Measurements from ENCODE around the gene TCF19.
A peak's percentile ranks its signal among the peaks of the same experiment; 100 is the strongest.
"Not testable (repeated sequence)": the region's sequence is repeated elsewhere in the genome, so short reads cannot be mapped to it uniquely, and the experiment has no call there.

Gene TCF19

DNA sequence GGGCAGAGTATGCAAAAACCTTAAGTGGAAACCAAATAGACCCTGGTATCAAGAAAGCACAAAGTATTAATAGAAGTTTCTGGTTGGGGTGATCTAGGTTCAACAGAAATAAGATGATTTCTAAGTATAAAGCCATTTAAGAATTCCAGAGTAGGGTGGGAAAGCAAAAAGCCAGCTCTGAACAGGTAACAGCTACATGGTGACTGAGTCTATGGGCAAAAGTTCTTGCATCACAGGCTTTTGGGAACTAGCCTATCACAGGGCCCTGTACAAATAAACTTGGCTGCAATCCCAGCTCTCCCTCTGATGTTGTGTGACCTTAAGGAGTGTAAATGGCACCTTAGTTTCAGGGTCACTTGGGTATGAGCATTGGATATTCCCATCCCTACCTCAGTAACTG, 5.5 kb downstream of the TCF19 start:
- no peak for DNase-seq

DNA sequence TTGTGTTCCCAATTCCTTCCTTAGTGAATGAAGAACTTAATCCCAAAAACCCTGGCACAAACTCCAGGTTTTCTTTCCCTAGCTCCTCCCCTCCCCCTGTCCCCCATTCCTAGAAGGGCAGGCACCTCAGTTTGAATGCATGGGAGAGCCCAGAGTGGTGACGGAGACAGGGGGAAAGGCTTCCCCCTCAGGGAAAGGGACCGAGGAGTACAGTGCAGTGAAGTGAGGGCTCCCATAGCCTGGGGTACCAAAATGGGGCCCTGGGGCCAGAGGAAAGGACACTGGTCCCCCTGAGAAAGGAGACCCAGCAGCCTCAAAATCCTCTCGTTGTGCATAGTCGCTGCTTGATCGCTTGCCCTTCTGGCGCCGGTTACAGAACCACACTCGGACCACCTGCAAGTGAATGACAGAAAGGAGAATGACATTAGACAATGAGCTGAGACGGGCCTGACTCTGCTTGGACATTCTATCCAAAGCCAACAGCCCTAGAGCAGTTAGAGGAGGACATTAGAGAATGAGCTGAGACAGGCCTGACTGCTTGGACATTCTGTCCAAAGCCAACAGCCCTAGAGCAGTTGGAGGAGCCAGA, 6.2 kb downstream of the TCF19 start:
- DNase-seq, result not testable (repeated sequence)

DNA sequence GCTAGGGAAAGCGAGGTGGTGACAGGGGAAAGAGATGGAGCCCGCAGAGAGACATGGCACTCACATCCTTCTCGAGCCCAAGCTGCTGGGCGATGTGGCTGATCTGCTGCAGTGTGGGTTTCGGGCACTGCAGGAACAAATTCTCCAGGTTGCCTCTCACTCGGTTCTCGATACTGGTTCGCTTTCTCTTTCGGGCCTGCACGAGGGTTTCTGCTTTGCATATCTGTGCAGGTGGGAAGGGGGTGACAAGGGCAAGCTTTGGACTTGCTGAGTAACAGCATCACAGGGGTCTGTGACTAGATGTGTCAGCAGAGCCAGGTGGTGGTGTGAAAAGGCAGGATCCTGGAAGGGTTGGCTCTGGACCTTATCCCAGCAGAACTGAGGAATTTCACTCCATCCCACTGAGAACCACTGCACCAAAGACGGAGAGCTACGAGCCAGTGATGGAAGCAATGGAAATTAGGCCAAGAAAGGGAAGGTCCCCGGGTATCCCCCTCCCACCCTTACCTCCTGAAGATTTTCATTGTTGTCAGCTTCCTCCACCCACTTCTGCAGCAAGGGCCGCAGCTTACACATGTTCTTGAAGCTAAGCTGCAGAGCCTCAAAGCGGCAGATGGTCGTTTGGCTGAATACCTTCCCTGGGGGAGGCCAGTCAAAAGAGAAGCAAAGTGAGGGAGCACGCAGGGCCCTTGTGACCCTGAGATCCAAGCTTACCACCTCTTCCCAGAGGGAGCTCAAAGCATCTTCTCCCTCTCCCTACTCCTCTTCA, 6.9 kb downstream of the TCF19 start:
- DNase-seq, result not testable (repeated sequence)

DNA sequence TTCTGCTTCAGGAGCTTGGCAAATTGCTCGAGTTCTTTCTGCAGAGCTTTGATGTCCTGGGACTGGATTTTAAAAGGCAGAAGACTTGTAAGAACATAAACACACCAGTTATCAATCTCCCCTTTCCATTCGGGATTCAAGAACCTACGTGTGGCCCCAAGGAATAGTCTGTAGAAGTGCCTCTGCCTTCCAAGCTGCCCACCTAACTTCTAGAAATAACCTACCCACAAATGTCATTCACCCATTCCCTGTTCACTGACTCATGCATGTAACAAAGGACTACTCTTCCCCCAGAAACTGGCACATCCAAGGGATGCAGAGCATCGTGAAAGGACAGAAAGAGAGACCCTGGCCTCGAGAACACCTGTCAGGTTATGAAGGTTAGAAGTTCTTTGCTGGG, 7.6 kb downstream of the TCF19 start:
- no peak for DNase-seq

DNA sequence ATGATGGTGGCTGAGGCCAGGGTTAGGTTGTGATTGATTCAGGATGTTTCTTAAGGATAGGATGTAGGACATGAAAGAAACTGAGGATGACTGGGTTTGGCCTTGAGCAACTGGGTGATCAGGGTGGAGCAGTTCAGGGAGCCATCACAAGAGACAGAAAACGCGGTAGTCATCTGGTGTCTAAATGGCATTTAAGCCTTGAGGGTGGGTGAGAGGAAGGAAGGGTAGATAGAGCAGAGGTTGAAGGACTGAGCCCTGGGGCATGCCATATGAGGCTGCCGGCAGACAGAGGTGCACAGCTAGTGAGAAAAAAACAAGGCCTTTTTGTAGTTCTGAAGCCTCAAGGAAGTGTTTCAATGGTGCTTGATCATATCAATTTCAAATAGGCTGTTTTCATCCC, 10.2 kb downstream of the TCF19 start:
- DNase-seq, result no peak

DNA sequence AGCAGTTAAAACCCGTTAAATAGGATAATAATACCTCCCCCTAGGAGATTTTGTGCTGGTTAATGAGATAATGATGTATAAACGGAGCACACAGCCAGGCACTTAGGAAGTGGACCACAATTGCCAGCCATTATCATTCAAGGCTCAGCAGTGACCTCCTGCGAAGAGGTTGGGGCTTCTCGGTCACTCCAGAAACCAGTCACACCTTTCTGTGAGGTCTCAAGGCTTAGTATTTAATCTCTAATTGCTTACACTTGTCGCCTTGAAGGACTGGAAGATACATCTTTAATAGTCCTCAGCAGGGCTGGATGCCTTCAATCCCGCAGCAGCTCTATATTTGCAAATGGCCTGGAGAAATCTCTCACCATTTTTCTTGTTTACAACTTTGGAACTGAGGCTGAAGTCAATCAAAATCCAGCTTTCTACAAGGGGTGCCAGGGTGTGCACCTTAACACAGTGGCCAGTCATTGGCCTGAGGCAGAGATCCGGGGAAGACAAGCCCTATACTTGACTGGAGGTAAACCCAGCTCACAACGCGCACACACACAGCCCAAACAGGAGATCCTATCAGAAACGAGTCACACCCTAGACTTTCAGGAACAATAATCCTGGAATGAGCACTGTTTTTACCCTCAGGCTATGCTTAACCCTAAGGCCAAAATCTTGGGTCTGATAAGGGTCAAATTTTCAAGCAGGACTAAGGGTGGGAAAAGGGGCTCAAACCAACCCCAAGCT, 10.9 kb downstream of the TCF19 start:
- no peak for DNase-seq

DNA sequence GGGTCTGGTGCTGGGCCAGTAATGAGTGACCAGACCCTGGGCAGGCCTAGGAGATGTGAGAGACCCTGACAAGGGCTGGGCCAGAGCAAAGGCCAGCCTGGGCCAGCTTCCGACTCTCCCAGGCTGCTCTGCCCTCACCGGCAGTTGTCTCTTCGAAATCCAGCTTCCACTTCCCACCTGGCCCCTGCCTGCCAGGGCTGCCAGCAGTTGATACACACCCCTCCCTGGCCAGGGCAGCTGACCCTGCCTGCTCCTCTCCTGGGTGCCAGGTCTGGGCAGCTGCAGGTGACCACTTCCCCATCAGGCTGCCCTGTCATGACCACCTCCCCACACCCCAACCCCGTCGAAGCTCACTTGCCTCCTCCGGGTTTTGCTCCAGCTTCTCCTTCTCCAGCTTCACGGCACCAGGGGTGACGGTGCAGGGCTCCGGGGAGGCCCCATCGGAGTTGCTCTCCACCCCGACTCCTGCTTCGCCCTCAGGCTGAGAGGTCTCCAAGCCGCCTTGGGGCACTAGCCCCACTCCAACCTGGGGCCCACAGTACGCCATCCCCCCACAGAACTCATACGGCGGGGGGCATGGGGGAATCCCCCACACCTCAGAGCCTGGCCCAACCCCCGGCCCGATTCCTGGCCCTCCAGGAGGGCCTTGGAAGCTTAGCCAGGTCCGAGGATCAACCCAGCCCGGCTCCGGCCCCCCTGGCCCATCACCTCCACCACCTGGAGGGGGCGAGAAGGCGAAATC, 11.6 kb downstream of the TCF19 start:
- not testable (repeated sequence) for DNase-seq

DNA sequence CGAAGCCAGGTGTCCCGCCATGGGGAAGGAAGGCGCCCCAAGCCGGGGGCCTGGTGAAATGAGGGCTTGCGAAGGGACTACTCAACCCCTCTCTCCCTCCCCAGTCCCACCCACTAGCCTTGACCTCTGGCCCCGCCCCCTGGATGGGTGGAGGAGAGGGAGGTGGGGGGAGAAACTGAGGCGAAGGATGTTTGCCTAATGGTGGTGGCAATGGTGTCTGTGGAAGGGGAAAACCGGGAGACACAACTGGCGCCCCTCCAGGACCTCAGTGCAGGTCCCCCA, 12.2 kb downstream of the TCF19 start, which contains the start of gene POU5F1:
POU5F1 (minus strand) TSS at position 83 of the 282 bp plus-strand sequence; CDS start at position 21, 62 bp downstream.
- no peak for DNase-seq

DNA sequence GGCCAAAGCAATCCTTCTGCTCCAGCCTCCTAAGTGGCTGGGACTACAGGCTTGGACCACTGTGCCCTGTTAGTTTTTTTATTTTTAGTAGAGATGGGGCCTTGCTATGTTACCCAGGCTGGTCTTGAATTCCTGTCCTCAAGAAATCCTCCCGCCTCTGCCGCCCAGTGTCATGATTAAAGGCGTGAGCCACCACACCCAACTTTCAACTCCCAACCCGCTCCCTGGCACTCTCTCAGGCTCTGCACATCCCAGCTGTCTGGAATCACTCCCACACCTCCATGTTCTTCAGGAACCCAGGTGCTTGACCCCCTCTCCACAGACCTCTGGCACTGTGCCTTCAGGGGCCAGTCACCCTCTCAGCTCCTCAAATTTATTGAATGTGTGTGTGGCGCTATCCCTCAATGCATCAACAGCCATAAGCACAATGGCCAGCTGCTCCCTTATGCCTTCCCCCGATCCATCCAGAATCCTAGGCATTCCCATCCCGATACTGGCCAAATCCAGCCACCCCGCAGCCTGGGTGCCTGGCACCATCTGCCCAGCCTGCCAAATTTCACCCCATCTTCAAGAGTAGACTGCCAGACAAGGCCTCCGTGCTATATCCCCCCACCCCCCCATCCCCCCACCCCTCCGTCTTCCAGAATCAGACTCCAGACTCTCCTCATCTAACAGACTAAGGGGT, 12.7 kb downstream of the TCF19 start:
- no peak for DNase-seq

DNA sequence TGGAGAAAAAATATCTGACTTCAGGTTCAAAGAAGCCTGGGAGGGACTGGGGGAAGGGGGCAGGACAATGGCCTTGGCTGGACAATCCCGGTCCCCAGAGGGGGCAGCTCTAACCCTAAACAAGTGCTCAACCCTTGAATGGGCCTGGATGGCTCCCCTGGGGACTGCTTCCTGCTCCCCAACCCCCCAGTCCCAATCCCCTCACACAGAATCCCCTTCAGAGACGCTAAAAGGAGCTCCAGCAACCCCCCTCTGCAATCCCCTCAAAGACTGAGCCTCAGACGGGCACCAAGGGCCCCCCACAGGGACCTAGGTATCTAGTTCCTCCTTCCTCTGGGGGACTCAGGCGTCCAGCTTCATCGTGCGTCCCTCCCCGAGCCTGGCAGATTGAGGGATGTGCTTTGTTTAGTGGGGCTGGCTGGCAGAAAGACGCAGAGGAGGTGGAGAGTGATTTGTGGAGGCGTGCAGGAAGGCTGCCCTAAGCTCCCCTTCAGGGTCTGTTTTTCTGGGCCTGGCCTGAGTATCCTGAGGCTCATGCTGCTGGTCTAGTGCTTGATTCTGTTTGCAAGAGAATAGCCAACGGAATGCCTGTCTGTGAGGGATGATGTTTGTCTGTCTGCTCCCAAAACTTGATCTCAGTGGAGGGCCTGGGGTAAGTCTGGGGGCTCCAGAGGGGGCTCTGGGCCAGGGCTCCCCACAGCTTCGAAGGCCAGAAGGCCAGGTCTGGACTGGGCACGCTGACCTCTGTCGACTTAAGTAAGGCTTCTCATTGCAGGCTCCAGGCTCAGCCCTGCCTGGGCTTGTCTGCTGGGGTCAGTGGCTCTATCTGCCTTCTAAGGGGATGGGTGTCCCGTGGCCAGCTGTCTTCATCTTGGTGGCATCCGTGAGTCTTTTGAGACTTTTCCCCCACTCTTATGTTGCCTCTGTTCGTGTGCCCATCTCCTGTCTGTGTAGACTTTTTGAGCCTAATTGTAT, 13.8 kb downstream of the TCF19 start:
- no peak for DNase-seq

DNA sequence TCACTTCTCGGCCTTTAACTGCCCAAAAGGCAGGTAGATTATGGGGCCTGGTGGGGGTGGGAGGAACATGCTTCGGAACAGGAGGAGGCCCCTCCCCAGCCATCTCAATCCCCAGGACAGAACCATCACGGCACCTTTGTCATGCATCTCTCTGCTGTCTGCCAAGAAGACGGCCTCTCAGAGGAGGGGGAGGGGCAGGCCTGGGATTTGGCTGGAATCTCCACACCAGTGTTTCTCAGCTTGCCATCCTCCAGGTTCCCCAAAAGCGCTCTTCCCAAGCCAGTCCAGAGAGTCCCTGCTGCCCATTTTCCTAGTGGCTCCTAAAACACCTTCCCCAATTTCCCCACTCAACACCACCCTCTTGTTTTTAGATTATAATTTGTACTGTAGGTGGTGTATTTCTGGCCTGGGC, 14.6 kb downstream of the TCF19 start:
- DNase-seq, result no peak

DNA sequence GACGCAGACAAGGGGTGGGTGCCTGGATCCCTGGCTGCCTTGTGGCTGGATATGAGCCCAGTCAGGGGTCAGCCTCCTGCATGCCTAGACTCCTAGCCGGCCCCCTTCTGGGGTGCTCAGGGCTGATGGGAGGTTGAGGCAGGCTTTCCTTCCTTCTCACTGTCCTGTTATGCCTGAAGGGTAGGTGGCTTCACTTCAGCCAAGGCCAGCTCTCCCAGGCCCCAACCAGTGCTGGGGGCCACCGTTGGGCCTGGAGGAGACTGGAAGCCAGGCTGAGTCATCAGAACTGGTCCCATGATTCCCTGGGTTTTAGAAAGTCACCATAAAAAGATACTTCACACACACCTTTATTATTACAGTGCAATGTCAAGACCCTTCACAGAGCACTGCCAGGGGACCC, 15.0 kb downstream of the TCF19 start:
- no peak for DNase-seq

DNA sequence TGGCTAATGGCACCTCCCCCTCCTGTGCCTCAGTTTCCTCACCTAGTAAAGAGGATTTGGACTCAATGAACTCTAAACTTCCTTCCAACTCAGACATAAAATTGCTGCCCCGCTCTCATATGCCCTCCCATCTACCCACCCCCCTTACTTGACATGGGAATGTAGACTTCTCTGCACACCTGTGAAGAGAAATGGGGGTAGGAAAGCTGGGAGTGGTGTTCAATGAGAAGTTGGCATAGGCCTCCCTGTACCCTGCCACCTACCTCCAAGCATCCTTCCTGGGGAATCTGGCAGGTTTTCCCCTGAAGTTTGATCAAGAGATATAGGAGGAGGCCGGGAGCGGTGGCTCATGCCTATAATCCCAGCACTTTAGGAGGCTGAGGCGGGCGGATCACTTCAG, 16.0 kb downstream of the TCF19 start:
- no peak for DNase-seq

DNA sequence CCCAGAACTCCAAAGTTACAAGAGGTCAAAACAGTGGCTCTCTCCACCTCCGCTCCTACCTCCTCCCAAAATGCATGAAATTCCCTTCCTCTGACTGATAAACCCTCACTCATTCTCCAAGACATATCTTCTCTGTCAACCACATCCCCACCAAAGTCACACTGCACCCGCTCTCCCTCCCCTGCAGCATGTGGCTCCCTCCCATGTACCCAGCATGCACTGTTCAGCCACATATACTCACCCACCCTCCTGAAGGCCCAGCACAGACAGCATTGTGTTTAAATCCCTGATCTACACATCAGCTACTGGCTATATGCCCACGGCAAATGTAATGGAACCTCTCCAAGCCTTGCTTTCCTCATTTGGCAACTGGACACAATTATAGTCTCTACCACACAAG, 17.6 kb downstream of the TCF19 start:
- DNase-seq, result no peak

DNA sequence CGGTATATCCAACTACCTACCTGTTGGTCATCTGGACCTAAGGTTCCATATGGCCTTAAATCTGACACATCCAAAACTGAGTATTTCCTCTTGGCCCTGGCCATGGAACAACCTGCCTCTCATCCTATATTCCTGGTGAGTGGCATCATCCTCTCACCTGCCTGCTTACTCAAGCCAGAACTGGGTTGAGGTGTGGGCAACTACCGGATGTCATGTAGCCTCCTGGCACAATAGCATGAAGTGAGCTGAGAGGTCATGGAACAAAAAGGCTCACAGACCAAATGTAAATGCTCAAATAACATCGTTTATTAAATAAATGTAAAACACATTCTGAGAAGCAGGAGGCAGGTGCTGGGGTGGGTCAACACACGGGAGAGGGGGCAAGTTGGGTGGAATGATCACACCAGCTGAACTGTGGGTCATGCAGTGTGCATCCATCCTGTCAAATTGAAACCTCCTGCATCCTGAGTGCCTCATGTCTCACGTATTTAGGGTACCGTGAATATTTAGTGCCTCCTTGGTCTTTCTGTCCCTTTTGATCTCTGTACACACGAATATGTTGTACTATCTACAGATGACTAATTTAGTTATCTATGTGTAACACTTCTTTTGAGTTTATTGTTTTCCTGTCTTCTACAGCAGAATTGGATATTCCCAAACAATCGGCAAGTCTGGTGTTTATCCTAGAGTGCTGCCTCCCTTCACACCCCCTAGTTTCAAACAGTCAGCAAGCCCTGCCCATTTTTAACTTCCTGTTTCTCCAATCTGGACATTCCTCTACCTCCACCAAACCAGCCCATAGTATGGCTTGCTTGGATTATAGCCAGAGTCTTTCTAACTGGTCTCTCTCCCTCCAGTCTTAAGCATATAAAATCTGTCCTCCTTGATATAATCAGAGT, 20.0 kb downstream of the TCF19 start:
- DNase-seq, result no peak

DNA sequence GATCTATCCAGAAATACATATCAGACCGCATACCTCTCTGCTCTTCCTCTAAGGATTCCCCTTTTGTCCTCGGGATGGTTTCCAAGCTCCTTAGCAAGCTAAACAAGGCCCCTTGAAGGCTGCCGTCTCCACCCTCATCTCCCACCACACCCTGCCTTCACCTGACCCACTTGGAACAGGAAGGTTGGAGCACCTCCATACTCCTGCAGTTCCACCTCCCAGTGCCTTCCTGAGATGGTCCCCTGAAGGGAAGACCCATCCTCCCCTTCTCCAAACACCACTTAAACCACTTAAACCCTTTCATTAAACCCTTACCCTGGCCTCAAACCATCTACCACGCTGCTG, 20.6 kb downstream of the TCF19 start:
- DNase-seq, result no peak

DNA sequence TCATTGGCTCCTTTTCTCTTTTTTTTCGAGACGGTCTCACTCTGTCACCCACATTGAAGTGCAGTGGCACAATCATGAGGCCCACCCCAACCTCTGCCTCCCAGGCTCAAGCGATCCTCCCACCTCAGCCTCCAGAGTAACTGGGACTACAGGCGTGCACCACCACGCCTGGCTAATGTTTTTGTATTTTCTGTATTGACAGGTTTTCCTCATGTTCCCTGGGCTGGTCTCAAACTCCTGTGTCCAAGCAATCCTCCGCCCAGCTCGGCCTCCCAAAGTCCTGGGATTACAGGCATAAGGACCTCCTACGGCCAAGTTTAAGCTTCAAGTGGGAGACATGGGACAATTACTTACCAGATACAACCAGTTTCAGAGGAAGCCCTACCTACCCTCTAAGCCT, 21.5 kb downstream of the TCF19 start:
- DNase-seq, result no peak

DNA sequence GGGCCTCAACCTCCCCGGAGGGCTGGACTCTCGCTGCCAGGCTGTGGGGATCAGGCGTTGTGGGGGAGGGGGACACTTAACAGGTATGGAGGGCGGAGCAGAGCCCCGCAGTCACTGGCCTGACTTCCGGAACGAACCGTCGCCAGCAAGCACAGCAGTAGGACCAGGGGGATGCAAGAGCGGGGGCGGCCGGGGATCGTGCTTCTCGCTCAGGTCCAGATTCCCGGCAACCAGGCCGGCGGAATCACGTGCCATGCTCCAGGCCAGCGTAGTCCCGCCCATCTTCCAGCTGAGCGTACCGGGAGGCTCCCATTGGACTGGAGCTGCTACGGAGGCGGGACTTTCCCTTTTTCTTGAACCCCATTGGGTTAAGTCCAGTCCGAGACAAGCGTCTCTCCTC, 22.1 kb downstream of the TCF19 start:
- DNase-seq, result peak; percentile 47

DNA sequence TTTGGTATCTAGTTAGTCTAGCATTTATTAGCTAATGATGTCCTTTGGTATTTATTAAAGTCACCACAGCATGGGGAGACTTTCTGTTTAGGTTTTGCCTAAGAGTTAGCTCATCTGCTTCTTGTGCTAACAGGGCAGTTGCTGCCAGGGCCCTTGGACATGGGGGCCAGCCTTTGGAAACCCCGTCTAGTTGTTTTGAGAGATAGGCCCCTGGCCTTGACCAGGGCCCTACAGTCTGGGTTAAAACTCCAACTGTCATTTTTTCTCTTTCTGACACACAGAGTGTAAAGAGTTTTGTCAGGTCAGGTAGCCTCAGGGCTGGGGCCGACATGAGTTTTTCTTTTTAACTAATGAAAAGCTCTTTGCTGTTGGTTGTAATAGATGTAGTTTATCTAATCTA, 24.9 kb downstream of the TCF19 start:
- DNase-seq, result not testable (repeated sequence)

DNA sequence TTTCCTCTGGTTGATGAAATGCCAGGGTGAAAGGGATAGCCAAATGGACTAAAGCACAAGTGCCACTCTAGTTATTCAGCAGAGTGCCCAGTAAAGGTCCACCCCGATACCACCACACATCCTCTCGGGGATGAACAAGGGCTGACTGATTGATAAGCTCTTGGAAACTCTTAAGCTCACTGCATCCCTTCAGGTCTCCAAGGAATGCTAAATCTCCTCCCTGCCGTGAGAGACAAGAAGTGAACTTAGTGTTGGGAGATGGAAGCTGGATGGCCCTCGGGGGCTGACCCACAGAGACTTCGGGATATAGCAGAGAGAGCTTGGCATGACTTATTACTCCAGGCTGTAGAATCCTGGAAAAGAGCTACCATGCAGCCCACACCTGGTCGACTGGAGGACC, 25.5 kb downstream of the TCF19 start:
- not testable (repeated sequence) for DNase-seq

DNA sequence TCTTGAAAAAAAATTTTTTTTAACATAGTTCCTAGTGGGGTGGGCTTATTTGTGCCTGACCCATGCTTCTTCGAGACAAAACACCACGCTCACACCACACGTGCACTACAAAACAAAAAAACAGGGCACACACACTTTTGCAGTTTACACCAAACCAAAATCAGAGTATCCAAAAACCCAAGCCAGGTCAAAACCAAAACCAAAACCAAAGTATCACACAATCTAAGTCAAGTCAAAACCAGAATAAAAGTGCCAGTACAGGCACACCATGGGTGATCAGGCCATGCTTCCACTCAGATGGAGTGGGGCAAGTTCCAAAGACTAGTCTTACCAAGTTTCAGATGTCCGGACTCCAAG, 27.3 kb downstream of the TCF19 start:
- DNase-seq, result not testable (repeated sequence)
